ENCODE data around the gene DCLRE1A.

The DCLRE1A gene

DNA sequence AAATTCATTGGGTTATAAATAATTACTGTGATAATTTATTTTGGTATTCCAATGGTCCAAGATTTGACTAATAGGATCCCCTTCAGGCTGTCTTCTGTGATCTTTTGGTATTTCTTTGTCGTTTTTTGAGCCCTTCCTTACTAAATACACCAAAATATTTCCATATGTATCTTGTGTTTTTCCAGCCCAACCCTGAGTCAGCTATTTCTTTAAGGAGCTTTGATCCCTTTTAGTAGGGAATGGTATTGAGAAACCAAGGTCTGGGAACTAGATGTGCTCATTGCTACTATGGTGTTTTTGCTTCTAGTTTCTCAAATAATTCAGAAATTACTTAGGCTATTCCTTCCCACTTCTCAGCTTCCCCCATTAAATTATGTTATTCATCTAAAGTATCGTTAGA lies 15.9 kb upstream of the DCLRE1A start:
- no peak for TF ChIP-seq REST (IDR thresholded peaks at IDR 0.05; ENCODE audit: insufficient replicate concordance, low read depth)
- Histone ChIP-seq H3K27me3 (ENCODE audit: insufficient read depth, poor library complexity, severe bottlenecking) (no peaks in the 10 kb centered on the region), H3K4me3 (replicated peaks; ENCODE audit: insufficient read depth, low read length) (no peak overlapping the region), H3K27ac (replicated peaks) (no peak overlapping the region)
- no peak for DNase-seq (ENCODE audit: low read depth in 1 of 2, low spot score in 1 of 2)

GRCh38 chr10:113867904-113868303 lies 14.0 kb upstream of the DCLRE1A start:
- peak in 1 of 2 experiments; percentile 23 for DNase-seq (ENCODE audit: low read depth in 1 of 2, low spot score in 1 of 2)
- Histone ChIP-seq H3K27ac (replicated peaks) (no peak overlapping the region), H3K27me3 (ENCODE audit: insufficient read depth, poor library complexity, severe bottlenecking) (no peaks in the 10 kb centered on the region), H3K4me3 (replicated peaks; ENCODE audit: insufficient read depth, low read length) (no peak overlapping the region)
- TF ChIP-seq POLR2AphosphoS5 (IDR thresholded peaks at IDR 0.05; ENCODE audit: low read depth): no peak
- no peak for TF ChIP-seq SPI1 (IDR thresholded peaks at IDR 0.05; ENCODE audit: borderline replicate concordance, low read depth)
- TF ChIP-seq GABPA (IDR thresholded peaks at IDR 0.05; ENCODE audit: low read depth): no peak
- no peak for TF ChIP-seq REST (IDR thresholded peaks at IDR 0.05; ENCODE audit: insufficient replicate concordance, low read depth)
- no peak for TF ChIP-seq CTCF (IDR thresholded peaks at IDR 0.05; ENCODE audit: insufficient read depth, low read length)

GRCh38 chr10:113866551-113867394 lies 12.9 kb upstream of the DCLRE1A start:
- DNase-seq (ENCODE audit: low read depth in 1 of 2, low spot score in 1 of 2): peak in 1 of 2 experiments; percentile 24
- Histone ChIP-seq H3K27me3 (ENCODE audit: insufficient read depth, poor library complexity, severe bottlenecking) (no peaks in the 10 kb centered on the region), H3K4me3 (replicated peaks; ENCODE audit: insufficient read depth, low read length) (no peak overlapping the region), H3K27ac (replicated peaks) (no peak overlapping the region)
- TF ChIP-seq CTCF (IDR thresholded peaks at IDR 0.05; ENCODE audit: insufficient read depth, low read length): no peak
- TF ChIP-seq GABPA (IDR thresholded peaks at IDR 0.05; ENCODE audit: low read depth): no peak
- TF ChIP-seq REST (IDR thresholded peaks at IDR 0.05; ENCODE audit: insufficient replicate concordance, low read depth): no peak
- TF ChIP-seq SPI1 (IDR thresholded peaks at IDR 0.05; ENCODE audit: borderline replicate concordance, low read depth): no peak
- no peak for TF ChIP-seq POLR2AphosphoS5 (IDR thresholded peaks at IDR 0.05; ENCODE audit: low read depth)
